Parathyroid adenoma (tissue), 2 donors: ENCODE data around the gene FSTL1.
A peak's percentile ranks its signal among the peaks of the same experiment; 100 is the strongest.

Source experiments
- H2AFZ ChIP-seq: fragments of 300-600 bp; sonication (generic); one replicate; pipeline ENCODE4 v1.7.0; 2017; ENCODE audit warnings: antibody characterized with exemption, mild to moderate bottlenecking
- H3K27ac ChIP-seq: fragments of 300-600 bp; sonication (generic); one replicate; pipeline ENCODE4 v1.7.0; 2017
- H3K27me3 ChIP-seq: fragments of 300-600 bp; sonication (generic); one replicate; pipeline ENCODE4 v1.7.0; 2017; ENCODE audit warnings: low read length; ENCODE audit not compliant: control insufficient read depth, insufficient read depth
- H3K36me3 ChIP-seq: fragments of 300-600 bp; sonication (generic); one replicate; pipeline ENCODE4 v1.7.0; 2017; ENCODE audit warnings: low read length; ENCODE audit not compliant: control insufficient read depth, insufficient read depth
- H3K4me1 ChIP-seq: fragments of 300-600 bp; sonication (generic); one replicate; pipeline ENCODE4 v1.7.0; 2017; ENCODE audit warnings: control low read depth
- H3K4me2 ChIP-seq: fragments of 300-600 bp; sonication (generic); one replicate; pipeline ENCODE4 v1.7.0; 2017; ENCODE audit warnings: low read length
- H3K4me3 ChIP-seq: fragments of 300-600 bp; sonication (generic); one replicate; pipeline ENCODE4 v1.7.0; 2017; ENCODE audit warnings: low read depth, low read length
- H3K79me2 ChIP-seq: fragments of 300-600 bp; sonication (generic); one replicate; pipeline ENCODE4 v1.7.0; 2017; ENCODE audit warnings: control low read depth
- H3K9ac ChIP-seq: fragments of 300-600 bp; sonication (generic); one replicate; pipeline ENCODE4 v1.7.0; 2017; ENCODE audit warnings: mild to moderate bottlenecking
- H3K9me3 ChIP-seq: fragments of 300-600 bp; sonication (generic); one replicate; pipeline ENCODE4 v1.7.0; 2017; ENCODE audit warnings: low read length; ENCODE audit not compliant: control insufficient read depth
- TF ChIP-seq, protein P1 (sequence below): fragments of 300-600 bp; sonication (generic); IDR thresholded peaks from one replicate; pipeline ENCODE4 v1.7.0; 2017; ENCODE audit warnings: antibody characterized with exemption, mild to moderate bottlenecking
- donor health status: primary hyperparathyroidism.

Gene FSTL1

DNA sequence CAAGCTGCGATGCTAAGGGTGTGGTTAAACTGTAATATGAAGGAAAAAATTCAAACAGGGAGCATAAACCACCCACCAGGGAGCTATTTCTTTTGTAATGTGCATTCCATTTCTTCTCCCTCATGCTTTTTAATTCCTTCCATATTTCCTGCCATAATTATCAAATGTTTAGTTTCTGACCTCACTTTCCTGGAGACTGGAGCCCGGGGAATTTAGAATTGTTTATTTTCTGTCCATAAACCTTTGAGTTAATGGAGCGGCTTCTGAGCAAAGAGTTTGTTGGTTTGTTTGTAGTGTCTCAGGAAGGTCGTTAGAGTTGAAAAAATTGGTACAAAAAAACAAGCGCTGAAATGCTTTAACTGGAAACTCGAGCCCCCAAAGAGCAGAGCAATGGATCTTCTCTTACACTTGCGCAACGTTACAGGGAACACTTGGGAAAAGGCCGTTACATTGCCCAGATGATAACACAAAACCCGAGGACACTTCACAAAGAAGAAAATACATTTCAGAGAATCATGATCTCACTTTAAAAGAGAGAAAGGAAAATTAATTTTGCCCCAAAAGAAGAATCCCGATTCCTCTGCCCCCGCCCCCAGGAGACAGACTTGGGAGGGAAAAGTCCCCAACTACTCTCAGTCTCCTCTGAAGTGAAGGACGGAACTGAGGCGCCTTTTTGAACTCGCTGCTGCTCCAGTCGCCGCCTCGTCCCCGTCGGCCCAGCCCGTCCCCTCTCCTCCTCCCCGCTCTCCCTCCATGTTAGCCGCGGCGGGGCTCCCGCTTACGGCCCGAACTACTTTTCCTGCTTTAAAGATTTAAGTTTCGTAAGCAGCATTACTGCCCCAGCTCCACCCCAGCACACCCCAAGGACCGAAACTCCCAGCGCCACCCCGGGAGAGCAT is 842 bp downstream of the FSTL1 start:
- TF ChIP-seq, protein P1, sequence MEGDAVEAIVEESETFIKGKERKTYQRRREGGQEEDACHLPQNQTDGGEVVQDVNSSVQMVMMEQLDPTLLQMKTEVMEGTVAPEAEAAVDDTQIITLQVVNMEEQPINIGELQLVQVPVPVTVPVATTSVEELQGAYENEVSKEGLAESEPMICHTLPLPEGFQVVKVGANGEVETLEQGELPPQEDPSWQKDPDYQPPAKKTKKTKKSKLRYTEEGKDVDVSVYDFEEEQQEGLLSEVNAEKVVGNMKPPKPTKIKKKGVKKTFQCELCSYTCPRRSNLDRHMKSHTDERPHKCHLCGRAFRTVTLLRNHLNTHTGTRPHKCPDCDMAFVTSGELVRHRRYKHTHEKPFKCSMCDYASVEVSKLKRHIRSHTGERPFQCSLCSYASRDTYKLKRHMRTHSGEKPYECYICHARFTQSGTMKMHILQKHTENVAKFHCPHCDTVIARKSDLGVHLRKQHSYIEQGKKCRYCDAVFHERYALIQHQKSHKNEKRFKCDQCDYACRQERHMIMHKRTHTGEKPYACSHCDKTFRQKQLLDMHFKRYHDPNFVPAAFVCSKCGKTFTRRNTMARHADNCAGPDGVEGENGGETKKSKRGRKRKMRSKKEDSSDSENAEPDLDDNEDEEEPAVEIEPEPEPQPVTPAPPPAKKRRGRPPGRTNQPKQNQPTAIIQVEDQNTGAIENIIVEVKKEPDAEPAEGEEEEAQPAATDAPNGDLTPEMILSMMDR = no peak
- H3K27me3 ChIP-seq = no peaks in the 10 kb centered on the region
- no peaks in the 10 kb centered on the region for H3K36me3 ChIP-seq
- H3K79me2 ChIP-seq = no peaks in the 10 kb centered on the region
- peak overlapping the region; percentile 26 for H3K27ac ChIP-seq
- H3K9me3 ChIP-seq = no peaks in the 10 kb centered on the region
- peaks cover 3% of the 10 kb centered on the region for H3K4me1 ChIP-seq
- peak overlapping the region; percentile 74 for H3K4me3 ChIP-seq
- peak overlapping the region; percentile 96 for H2AFZ ChIP-seq
- H3K9ac ChIP-seq = no peak overlapping the region
- H3K4me2 ChIP-seq = peak overlapping the region; percentile 71

DNA sequence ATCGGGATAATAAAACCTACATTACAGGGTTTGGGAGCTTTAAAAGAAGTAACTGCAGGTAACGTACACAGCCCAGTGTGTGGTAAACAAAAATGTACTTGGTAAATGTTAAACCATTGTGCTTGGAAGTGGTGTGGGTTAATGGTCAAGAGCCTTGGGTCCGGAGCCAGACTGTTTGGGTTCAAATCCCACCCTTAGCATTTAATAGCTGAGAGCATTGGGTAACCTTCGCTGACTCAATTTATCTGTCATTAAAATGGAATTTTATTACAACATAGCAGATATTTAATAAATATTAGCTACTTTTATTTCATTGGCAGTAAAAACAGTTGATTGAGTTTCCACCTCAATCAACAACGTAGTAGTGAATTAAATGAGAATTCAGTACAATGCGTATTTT is 1.5 kb downstream of the FSTL1 start:
- no peak overlapping the region for H3K4me2 ChIP-seq
- no peak overlapping the region for H3K27ac ChIP-seq
- H3K79me2 ChIP-seq = no peaks in the 10 kb centered on the region
- H3K27me3 ChIP-seq = no peaks in the 10 kb centered on the region
- H3K4me3 ChIP-seq = no peak overlapping the region
- H2AFZ ChIP-seq = no peak overlapping the region
- no peak overlapping the region for H3K9ac ChIP-seq
- H3K9me3 ChIP-seq = no peaks in the 10 kb centered on the region
- H3K4me1 ChIP-seq = peaks cover 3% of the 10 kb centered on the region
- TF ChIP-seq, protein P1 = no peak
- no peaks in the 10 kb centered on the region for H3K36me3 ChIP-seq

GRCh38 chr3:120448756-120449155 is 2.0 kb downstream of the FSTL1 start:
- Histone ChIP-seq H3K9ac (no peak overlapping the region), H3K4me3 (no peak overlapping the region), H3K4me2 (no peak overlapping the region), H3K79me2 (no peaks in the 10 kb centered on the region), H3K4me1 (peaks cover 3% of the 10 kb centered on the region), H2AFZ (no peak overlapping the region), H3K27me3 (no peaks in the 10 kb centered on the region), H3K9me3 (no peaks in the 10 kb centered on the region), H3K27ac (no peak overlapping the region), H3K36me3 (no peaks in the 10 kb centered on the region)
- TF ChIP-seq, protein P1 = no peak

DNA sequence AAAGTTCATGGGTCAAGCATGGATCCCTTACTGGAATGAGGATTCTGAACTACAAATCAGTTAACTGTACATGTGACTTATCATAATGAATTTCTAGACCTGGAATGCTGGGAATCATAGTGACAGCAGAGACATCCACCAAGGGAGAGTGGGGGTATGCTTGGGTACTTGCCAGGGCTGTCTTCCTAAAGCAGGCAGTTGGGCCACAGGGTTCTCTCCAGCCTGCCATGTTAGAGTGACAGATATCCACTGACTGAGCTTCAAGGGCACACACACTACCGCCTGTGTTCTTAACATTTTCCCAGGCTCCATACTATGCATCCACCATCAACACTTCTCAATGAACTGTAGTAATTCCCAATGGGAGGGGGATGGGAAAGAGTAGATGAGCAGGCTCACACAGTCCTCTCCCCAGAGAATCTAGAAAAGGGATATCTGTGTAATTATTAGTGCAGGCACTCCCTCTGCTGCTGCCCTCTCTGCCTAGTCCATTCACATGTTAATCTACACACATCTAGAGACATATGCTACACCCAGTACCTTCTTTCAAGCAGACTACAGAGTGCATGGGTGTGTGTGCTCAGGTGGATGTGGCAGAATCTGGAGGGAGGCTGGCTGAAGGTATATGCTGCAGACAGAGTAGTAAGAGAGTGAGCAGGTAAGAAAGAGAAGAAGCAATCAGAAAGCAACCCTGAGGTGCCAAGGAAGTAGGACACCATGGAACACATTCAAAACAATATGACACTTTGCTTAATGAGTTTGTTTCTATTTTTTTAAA is 3.7 kb downstream of the FSTL1 start:
- no peak overlapping the region for H3K9ac ChIP-seq
- H3K4me1 ChIP-seq = peaks cover 3% of the 10 kb centered on the region

More for the DNA sequence above, 3.7 kb downstream of the FSTL1 start:
- TF ChIP-seq, protein P1 = no peak
- no peak overlapping the region for H3K4me2 ChIP-seq
- H3K27ac ChIP-seq = no peak overlapping the region
- no peaks in the 10 kb centered on the region for H3K9me3 ChIP-seq
- no peaks in the 10 kb centered on the region for H3K27me3 ChIP-seq
- no peaks in the 10 kb centered on the region for H3K36me3 ChIP-seq
- no peak overlapping the region for H2AFZ ChIP-seq
- no peaks in the 10 kb centered on the region for H3K79me2 ChIP-seq
- no peak overlapping the region for H3K4me3 ChIP-seq
